SK-N-MC (cell line): Measurements from ENCODE around the gene IGF2BP2.

ENCODE experiments used
- EZH2 ChIP-seq: fragments of 200-600 bp; sonication (generic); IDR thresholded peaks from one replicate; pipeline ENCODE4 v1.6.1; 2017; ENCODE audit warnings: antibody characterized with exemption
- POLR2AphosphoS5 ChIP-seq: IDR thresholded peaks from 2 replicates; pipeline ENCODE4 v1.6.1; 2012; ENCODE audit warnings: mild to moderate bottlenecking, low read depth, low read length, borderline replicate concordance

DNA sequence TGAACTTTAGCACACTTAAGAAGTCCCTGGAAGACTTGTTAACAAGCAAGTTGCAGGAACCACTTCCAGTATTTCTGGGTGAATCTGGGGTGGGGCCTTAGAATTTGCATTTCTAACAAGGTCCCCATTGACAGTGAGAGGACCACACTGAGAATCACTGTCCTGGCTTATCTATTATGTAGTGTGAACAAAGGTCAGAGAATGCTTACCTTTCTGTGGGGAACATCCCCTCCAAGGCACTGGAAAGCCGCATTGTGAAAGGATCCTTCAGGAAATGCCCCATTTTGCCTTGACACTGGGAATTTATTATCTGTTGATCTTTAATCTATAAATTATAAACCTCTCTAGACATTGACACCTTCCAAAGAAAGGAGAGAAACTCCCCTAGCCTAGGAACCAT, 74.8 kb downstream of the IGF2BP2 start:
- no peak for TF ChIP-seq POLR2AphosphoS5
- no peak for TF ChIP-seq EZH2
